ENCODE measurements around the gene HENMT1.
A peak's percentile ranks its signal among the peaks of the same experiment; 100 is the strongest.
"Not testable (repeated sequence)": the region's sequence is repeated elsewhere in the genome, so short reads cannot be mapped to it uniquely, and the experiment has no call there.

The HENMT1 gene

GRCh38 chr1:108692724-108693655 lies 32.1 kb upstream of the HENMT1 start:
- Histone ChIP-seq H3K4me1 (ENCODE audit: control insufficient read depth, insufficient read depth, low read length) (no peaks in the 10 kb centered on the region), H3K9ac (ENCODE audit: low read length) (peak overlapping the region; percentile 93), H3K4me3 (ENCODE audit: low read depth, low read length) (peak overlapping the region; percentile 80), H3K36me3 (ENCODE audit: control insufficient read depth, insufficient read depth, low read length) (peaks cover 31% of the 10 kb centered on the region), H3K27me3 (ENCODE audit: control insufficient read depth, insufficient read depth, low read length) (no peaks in the 10 kb centered on the region), H3K27ac (ENCODE audit: low read depth, low read length) (peak overlapping the region; percentile 90), H3K9me3 (ENCODE audit: control insufficient read depth, insufficient read depth, low read depth, low read length) (no peaks in the 10 kb centered on the region)

GRCh38 chr1:108691942-108692723 lies 31.2 kb upstream of the HENMT1 start, which contains the start of gene PRPF38B:
PRPF38B (plus strand) TSS chr1:108692310; CDS start chr1:108692592, 282 bp downstream.
- Histone ChIP-seq H3K27me3 (ENCODE audit: control insufficient read depth, insufficient read depth, low read length) (no peaks in the 10 kb centered on the region), H3K4me3 (ENCODE audit: low read depth, low read length) (peak within 1 kb of the TSS; percentile 80), H3K27ac (ENCODE audit: low read depth, low read length) (peak within 1 kb of the TSS; percentile 90), H3K9me3 (ENCODE audit: control insufficient read depth, insufficient read depth, low read depth, low read length) (no peaks in the 10 kb centered on the region), H3K9ac (ENCODE audit: low read length) (peak within 1 kb of the TSS; percentile 93), H3K36me3 (ENCODE audit: control insufficient read depth, insufficient read depth, low read length) (peaks cover 23% of the 10 kb centered on the region), H3K4me1 (ENCODE audit: control insufficient read depth, insufficient read depth, low read length) (no peaks in the 10 kb centered on the region)

DNA sequence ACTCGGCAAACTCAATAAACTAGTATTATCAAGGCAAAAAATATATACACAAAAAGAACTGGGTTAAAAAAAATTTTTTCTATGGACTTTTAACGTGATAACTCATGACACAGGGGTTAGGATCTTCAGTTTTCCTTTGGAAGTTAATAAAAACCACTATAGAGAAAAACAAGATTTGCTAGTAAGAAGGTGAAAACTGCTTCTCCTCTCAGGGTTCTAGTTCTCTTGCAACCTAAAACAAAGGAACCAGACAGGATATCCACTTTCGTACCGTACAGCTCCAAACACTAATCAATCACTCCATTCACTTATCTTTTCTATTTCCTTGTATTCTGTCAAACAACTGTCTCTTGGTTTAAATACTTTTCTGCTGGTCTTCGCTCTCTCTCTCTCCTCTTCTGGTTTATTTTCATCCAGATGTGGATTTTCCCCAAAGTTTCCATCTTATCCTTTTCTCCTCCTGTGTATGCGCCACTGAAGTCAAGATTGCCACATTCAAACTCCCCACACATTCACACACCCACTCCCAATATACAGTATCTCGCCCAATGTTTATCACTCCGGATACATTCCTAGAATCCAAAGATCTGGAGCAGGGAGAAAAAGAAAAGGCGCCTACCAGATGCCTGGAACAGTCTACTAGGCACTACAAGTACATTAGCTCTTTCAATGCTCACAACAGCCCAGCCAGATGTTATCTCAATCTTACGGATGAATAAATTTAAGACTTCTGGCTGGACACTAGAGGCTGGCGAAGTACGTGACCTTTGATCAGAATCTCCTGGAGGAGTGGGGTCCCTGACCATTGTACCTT lies 30.4 kb upstream of the HENMT1 start:
- Histone ChIP-seq H3K4me3 (ENCODE audit: low read depth, low read length) (peak overlapping the region; percentile 80), H3K9ac (ENCODE audit: low read length) (peak overlapping the region; percentile 93), H3K9me3 (ENCODE audit: control insufficient read depth, insufficient read depth, low read depth, low read length) (no peaks in the 10 kb centered on the region), H3K27me3 (ENCODE audit: control insufficient read depth, insufficient read depth, low read length) (no peaks in the 10 kb centered on the region), H3K36me3 (ENCODE audit: control insufficient read depth, insufficient read depth, low read length) (peaks cover 15% of the 10 kb centered on the region), H3K4me1 (ENCODE audit: control insufficient read depth, insufficient read depth, low read length) (no peaks in the 10 kb centered on the region), H3K27ac (ENCODE audit: low read depth, low read length) (peak overlapping the region; percentile 90)

DNA sequence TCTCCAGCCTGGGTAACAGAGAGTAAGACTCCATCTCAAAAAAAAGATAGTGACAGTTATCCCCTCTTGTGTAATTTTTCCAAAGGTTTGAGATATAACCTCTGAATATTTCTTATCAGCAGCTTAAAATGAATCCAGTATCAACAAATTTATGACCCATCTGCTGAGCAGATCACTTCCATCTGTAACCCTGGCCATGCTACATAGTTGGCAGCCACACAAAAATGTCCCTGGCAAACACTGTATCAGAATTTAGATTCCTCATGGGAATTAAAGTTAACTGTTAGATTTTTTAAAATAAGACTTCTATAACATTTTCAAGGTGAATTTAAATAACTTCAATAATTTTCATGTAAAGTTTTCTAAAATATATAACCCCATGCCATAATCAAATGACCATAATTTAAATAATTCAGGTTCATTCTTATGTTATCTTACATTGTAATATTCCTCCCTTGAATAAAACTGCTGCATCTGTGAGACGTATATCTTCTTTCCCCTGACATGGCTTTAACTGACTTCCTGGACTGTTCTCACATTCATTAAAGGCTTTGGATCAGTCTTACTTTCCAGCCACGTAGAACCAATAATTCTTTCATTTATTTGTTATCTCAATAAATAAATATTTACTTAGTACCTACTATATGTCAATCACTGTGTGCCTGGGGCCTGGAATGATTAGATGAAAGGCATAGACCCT lies 25.9 kb upstream of the HENMT1 start:
- Histone ChIP-seq H3K4me1 (ENCODE audit: control insufficient read depth, insufficient read depth, low read length) (peaks cover 5% of the 10 kb centered on the region), H3K27ac (ENCODE audit: low read depth, low read length) (no peak overlapping the region), H3K9ac (ENCODE audit: low read length) (no peak overlapping the region), H3K36me3 (ENCODE audit: control insufficient read depth, insufficient read depth, low read length) (no peaks in the 10 kb centered on the region), H3K27me3 (ENCODE audit: control insufficient read depth, insufficient read depth, low read length) (no peaks in the 10 kb centered on the region), H3K9me3 (ENCODE audit: control insufficient read depth, insufficient read depth, low read depth, low read length) (no peaks in the 10 kb centered on the region), H3K4me3 (ENCODE audit: low read depth, low read length) (no peak overlapping the region)

GRCh38 chr1:108685529-108685928 lies 24.6 kb upstream of the HENMT1 start:
- H3K36me3 ChIP-seq (ENCODE audit: control insufficient read depth, insufficient read depth, low read length), result no peaks in the 10 kb centered on the region
- no peak overlapping the region for H3K4me3 ChIP-seq (ENCODE audit: low read depth, low read length)
- no peak overlapping the region for H3K9ac ChIP-seq (ENCODE audit: low read length)
- H3K9me3 ChIP-seq (ENCODE audit: control insufficient read depth, insufficient read depth, low read depth, low read length), result no peaks in the 10 kb centered on the region
- H3K27me3 ChIP-seq (ENCODE audit: control insufficient read depth, insufficient read depth, low read length), result no peaks in the 10 kb centered on the region
- peaks cover 9% of the 10 kb centered on the region for H3K4me1 ChIP-seq (ENCODE audit: control insufficient read depth, insufficient read depth, low read length)
- H3K27ac ChIP-seq (ENCODE audit: low read depth, low read length), result no peak overlapping the region

GRCh38 chr1:108681701-108682100 lies 20.8 kb upstream of the HENMT1 start:
- H3K4me1 ChIP-seq (ENCODE audit: control insufficient read depth, insufficient read depth, low read length); H3K36me3 ChIP-seq (ENCODE audit: control insufficient read depth, insufficient read depth, low read length); H3K9me3 ChIP-seq (ENCODE audit: control insufficient read depth, insufficient read depth, low read depth, low read length); H3K27me3 ChIP-seq (ENCODE audit: control insufficient read depth, insufficient read depth, low read length); H3K4me3 ChIP-seq (ENCODE audit: low read depth, low read length): not testable (repeated sequence)
- Histone ChIP-seq H3K9ac (ENCODE audit: low read length) (peak overlapping the region; percentile 8), H3K27ac (ENCODE audit: low read depth, low read length) (peak overlapping the region; percentile 39; the same call in 1 of the 2 replicates)

GRCh38 chr1:108679586-108680213 lies 18.8 kb upstream of the HENMT1 start:
- no peak overlapping the region for H3K9ac ChIP-seq (ENCODE audit: low read length)

GRCh38 chr1:108678706-108679105 lies 17.8 kb upstream of the HENMT1 start:
- no peak overlapping the region for H3K27ac ChIP-seq (ENCODE audit: low read depth, low read length)
- H3K9ac ChIP-seq (ENCODE audit: low read length), result no peak overlapping the region
- H3K27me3 ChIP-seq (ENCODE audit: control insufficient read depth, insufficient read depth, low read length), result no peaks in the 10 kb centered on the region
- H3K36me3 ChIP-seq (ENCODE audit: control insufficient read depth, insufficient read depth, low read length), result no peaks in the 10 kb centered on the region
- peaks cover 9% of the 10 kb centered on the region for H3K4me1 ChIP-seq (ENCODE audit: control insufficient read depth, insufficient read depth, low read length)
- 0 out of 2 replicates have a peak, but pooled peaks cover 2% of the 10 kb centered on the region for H3K9me3 ChIP-seq (ENCODE audit: control insufficient read depth, insufficient read depth, low read depth, low read length)
- H3K4me3 ChIP-seq (ENCODE audit: low read depth, low read length), result no peak overlapping the region

More at GRCh38 chr1:108679586-108680213, 18.8 kb upstream of the HENMT1 start:
- Histone ChIP-seq H3K36me3 (ENCODE audit: control insufficient read depth, insufficient read depth, low read length) (no peaks in the 10 kb centered on the region), H3K4me1 (ENCODE audit: control insufficient read depth, insufficient read depth, low read length) (peaks cover 9% of the 10 kb centered on the region), H3K4me3 (ENCODE audit: low read depth, low read length) (no peak overlapping the region), H3K9me3 (ENCODE audit: control insufficient read depth, insufficient read depth, low read depth, low read length) (0 out of 2 replicates have a peak, but pooled peaks cover 2% of the 10 kb centered on the region), H3K27ac (ENCODE audit: low read depth, low read length) (no peak overlapping the region), H3K27me3 (ENCODE audit: control insufficient read depth, insufficient read depth, low read length) (no peaks in the 10 kb centered on the region)

- no peaks in the 10 kb centered on the region for H3K36me3 ChIP-seq (ENCODE audit: control insufficient read depth, insufficient read depth, low read length)
- H3K27ac ChIP-seq (ENCODE audit: low read depth, low read length), result no peak overlapping the region
- H3K9me3 ChIP-seq (ENCODE audit: control insufficient read depth, insufficient read depth, low read depth, low read length), result no peaks in the 10 kb centered on the region
- H3K9ac ChIP-seq (ENCODE audit: low read length), result no peak overlapping the region
- no peak overlapping the region for H3K4me3 ChIP-seq (ENCODE audit: low read depth, low read length)
- H3K27me3 ChIP-seq (ENCODE audit: control insufficient read depth, insufficient read depth, low read length), result no peaks in the 10 kb centered on the region
- no peaks in the 10 kb centered on the region for H3K4me1 ChIP-seq (ENCODE audit: control insufficient read depth, insufficient read depth, low read length)
These were observed 10.2 kb upstream of the HENMT1 start for GRCh38 chr1:108671143-108671542.
